ENCODE measurements around the gene MYL6. TPM values are rescaled to one million over a fixed set of nuclear protein-coding genes. Genes with fewer than 3 reads are reported as not detected.

MYL6 gene
- total and polyA plus RNA-seq, 10 of the 15 experiments (the other 5 are each of a cell fraction or from before 2014, with no cell fraction given) = 1,000 to 4,116 (median 1,828) TPM

- Histone ChIP-seq H3K27ac (ENCODE audit: control insufficient read depth, insufficient read depth) (peak overlapping the region; percentile 91; the same call in 1 of the 2 replicates), H3K4me1 (ENCODE audit: control insufficient read depth, insufficient read depth, low read length) (0 out of 2 replicates have a peak, but pooled peaks cover 4% of the 10 kb centered on the region), H3K27me3 (replicated peaks in 1 of 2; ENCODE audit: control insufficient read depth in 2 of 2, insufficient read depth in 2 of 2, low read length in 1 of 2) (no peaks in the 10 kb centered on the region), H3K4me2 (ENCODE audit: control insufficient read depth, insufficient read depth) (peak overlapping the region; percentile 99), H4K20me1 (ENCODE audit: control insufficient read depth, insufficient read depth) (no peaks in the 10 kb centered on the region; the same call in 1 of the 2 replicates), H3K79me2 (ENCODE audit: control insufficient read depth, insufficient read depth, low read length) (peaks cover 27% of the 10 kb centered on the region), H2AFZ (ENCODE audit: control insufficient read depth, low read depth, low read length) (peak overlapping the region; percentile 65), H3K36me3 (ENCODE audit: control insufficient read depth in 2 of 2, insufficient read depth in 2 of 2, low read length in 1 of 2) (no peaks in the 10 kb centered on the region), H3K9ac (ENCODE audit: control insufficient read depth, insufficient read depth, low read length) (peak overlapping the region; percentile 87), H3K4me3 (peak overlapping the region; percentile 50; the same call in 1 of the 2 replicates), H3K9me3 (replicated peaks; ENCODE audit: control insufficient read depth, insufficient read depth, low read length) (no peaks in the 10 kb centered on the region)
- no peak for ATAC-seq
- in situ Hi-C loops (cut with MboI) = loop anchor here (5.0 kb wide), 1 partner anchor 277 kb away; the partner anchor contains the start of gene SPRYD4
- ChIA-PET CTCF (interaction anchor here (1.0 to 8.9 kb wide), 13 partner anchors 11 to 283 kb away, joined by 3 to 129 read pairs (median 6); partner anchors contain the start of genes ESYT1, MYL6, PA2G4 and RNF41), POLR2A (interaction anchor here (0.7 to 7.7 kb wide), 6 partner anchors 31 to 126 kb away, joined by 3 to 68 read pairs (median 28); partner anchors contain the start of genes ESYT1, MYL6, RNF41 and ZC3H10), SMC1A (ENCODE audit: uncharacterized antibody, unreplicated experiment) (interaction anchor here (0.7 to 6.2 kb wide), 7 partner anchors 16 to 76 kb away, joined by 3 to 68 read pairs (median 11); partner anchors contain the start of genes ESYT1, RNF41 and ZC3H10), RAD21 (ENCODE audit: unreplicated experiment) (interaction anchor here (0.6 to 4.6 kb wide), 7 partner anchors 12 to 453 kb away, joined by 3 to 98 read pairs (median 32); partner anchors contain the start of genes ESYT1, RNF41, STAT2 and ZC3H10)
- no peak for DNase-seq (ENCODE audit: low read depth, low spot score)
- intact Hi-C loops (cut with micrococcal nuclease; ENCODE audit: unreplicated experiment) = loop anchor here (1.0 to 10.0 kb wide), 3 partner anchors 64 to 404 kb away; no protein-coding TSS in a partner anchor
- WGBS (ENCODE audit: insufficient coverage, insufficient replicate concordance, low lambda C conversion rate, missing lambda C conversion rate) = 23% methylated on average over 9 of the region's 9 CpGs
- no peak for FAIRE-seq
- BruUV-seq (replicated peaks) = no TSS peak
- TF ChIP-seq YBX1 (IDR thresholded peaks at IDR 0.05) = no peak
- no peak for TF ChIP-seq WRNIP1 (IDR thresholded peaks at IDR 0.05; ENCODE audit: borderline replicate concordance, low read depth, low read length)
- no peak for TF ChIP-seq ZNF592 (IDR thresholded peaks at IDR 0.05)
- no peak for TF ChIP-seq ZNF622 (IDR thresholded peaks at IDR 0.05)
- TF ChIP-seq RFX5 (IDR thresholded peaks at IDR 0.05; ENCODE audit: low read depth, low read length) = no peak
- no peak for TF ChIP-seq IRF3 (IDR thresholded peaks at IDR 0.05)
- TF ChIP-seq TCF3 (IDR thresholded peaks at IDR 0.05; ENCODE audit: borderline replicate concordance, insufficient read depth, low read depth, low read length) = no peak
- no peak for TF ChIP-seq HDAC6 (IDR thresholded peaks at IDR 0.05; ENCODE audit: unreplicated experiment)
- no peak for TF ChIP-seq TAF1 (IDR thresholded peaks at IDR 0.05; ENCODE audit: borderline replicate concordance, low read depth, low read length)
- TF ChIP-seq SRF (IDR thresholded peaks at IDR 0.05; ENCODE audit: low read depth in 2 of 2, low read length in 2 of 2) = no peak
- TF ChIP-seq JUNB (IDR thresholded peaks at IDR 0.05) = no peak
- TF ChIP-seq, protein P1, sequence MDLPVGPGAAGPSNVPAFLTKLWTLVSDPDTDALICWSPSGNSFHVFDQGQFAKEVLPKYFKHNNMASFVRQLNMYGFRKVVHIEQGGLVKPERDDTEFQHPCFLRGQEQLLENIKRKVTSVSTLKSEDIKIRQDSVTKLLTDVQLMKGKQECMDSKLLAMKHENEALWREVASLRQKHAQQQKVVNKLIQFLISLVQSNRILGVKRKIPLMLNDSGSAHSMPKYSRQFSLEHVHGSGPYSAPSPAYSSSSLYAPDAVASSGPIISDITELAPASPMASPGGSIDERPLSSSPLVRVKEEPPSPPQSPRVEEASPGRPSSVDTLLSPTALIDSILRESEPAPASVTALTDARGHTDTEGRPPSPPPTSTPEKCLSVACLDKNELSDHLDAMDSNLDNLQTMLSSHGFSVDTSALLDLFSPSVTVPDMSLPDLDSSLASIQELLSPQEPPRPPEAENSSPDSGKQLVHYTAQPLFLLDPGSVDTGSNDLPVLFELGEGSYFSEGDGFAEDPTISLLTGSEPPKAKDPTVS (IDR thresholded peaks at IDR 0.05; ENCODE audit: low read depth, low read length) = no peak
- TF ChIP-seq, protein P2, sequence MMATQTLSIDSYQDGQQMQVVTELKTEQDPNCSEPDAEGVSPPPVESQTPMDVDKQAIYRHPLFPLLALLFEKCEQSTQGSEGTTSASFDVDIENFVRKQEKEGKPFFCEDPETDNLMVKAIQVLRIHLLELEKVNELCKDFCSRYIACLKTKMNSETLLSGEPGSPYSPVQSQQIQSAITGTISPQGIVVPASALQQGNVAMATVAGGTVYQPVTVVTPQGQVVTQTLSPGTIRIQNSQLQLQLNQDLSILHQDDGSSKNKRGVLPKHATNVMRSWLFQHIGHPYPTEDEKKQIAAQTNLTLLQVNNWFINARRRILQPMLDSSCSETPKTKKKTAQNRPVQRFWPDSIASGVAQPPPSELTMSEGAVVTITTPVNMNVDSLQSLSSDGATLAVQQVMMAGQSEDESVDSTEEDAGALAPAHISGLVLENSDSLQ (IDR thresholded peaks at IDR 0.05) = no peak
- no peak for TF ChIP-seq NR2F1 (conservative IDR thresholded peaks at IDR 0.05)
- no peak for TF ChIP-seq IKZF2 (IDR thresholded peaks at IDR 0.05)
- no peak for TF ChIP-seq MXI1 (IDR thresholded peaks at IDR 0.05; ENCODE audit: low read depth, low read length)
Measured at GRCh38 chr12:56190695-56191155, 32.6 kb downstream of the MYL6 start.
